ENCODE measurements around the gene LRIG3. TPM values are rescaled to one million over a fixed set of nuclear protein-coding genes. Genes with fewer than 3 reads are reported as not detected.

Gene LRIG3, protein sequence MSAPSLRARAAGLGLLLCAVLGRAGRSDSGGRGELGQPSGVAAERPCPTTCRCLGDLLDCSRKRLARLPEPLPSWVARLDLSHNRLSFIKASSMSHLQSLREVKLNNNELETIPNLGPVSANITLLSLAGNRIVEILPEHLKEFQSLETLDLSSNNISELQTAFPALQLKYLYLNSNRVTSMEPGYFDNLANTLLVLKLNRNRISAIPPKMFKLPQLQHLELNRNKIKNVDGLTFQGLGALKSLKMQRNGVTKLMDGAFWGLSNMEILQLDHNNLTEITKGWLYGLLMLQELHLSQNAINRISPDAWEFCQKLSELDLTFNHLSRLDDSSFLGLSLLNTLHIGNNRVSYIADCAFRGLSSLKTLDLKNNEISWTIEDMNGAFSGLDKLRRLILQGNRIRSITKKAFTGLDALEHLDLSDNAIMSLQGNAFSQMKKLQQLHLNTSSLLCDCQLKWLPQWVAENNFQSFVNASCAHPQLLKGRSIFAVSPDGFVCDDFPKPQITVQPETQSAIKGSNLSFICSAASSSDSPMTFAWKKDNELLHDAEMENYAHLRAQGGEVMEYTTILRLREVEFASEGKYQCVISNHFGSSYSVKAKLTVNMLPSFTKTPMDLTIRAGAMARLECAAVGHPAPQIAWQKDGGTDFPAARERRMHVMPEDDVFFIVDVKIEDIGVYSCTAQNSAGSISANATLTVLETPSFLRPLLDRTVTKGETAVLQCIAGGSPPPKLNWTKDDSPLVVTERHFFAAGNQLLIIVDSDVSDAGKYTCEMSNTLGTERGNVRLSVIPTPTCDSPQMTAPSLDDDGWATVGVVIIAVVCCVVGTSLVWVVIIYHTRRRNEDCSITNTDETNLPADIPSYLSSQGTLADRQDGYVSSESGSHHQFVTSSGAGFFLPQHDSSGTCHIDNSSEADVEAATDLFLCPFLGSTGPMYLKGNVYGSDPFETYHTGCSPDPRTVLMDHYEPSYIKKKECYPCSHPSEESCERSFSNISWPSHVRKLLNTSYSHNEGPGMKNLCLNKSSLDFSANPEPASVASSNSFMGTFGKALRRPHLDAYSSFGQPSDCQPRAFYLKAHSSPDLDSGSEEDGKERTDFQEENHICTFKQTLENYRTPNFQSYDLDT
- polyA plus RNA-seq (0.22 and 0.26 TPM in 2 replicates), polyA minus RNA-seq (1.7 and 2.0 TPM in 2 replicates)

DNA sequence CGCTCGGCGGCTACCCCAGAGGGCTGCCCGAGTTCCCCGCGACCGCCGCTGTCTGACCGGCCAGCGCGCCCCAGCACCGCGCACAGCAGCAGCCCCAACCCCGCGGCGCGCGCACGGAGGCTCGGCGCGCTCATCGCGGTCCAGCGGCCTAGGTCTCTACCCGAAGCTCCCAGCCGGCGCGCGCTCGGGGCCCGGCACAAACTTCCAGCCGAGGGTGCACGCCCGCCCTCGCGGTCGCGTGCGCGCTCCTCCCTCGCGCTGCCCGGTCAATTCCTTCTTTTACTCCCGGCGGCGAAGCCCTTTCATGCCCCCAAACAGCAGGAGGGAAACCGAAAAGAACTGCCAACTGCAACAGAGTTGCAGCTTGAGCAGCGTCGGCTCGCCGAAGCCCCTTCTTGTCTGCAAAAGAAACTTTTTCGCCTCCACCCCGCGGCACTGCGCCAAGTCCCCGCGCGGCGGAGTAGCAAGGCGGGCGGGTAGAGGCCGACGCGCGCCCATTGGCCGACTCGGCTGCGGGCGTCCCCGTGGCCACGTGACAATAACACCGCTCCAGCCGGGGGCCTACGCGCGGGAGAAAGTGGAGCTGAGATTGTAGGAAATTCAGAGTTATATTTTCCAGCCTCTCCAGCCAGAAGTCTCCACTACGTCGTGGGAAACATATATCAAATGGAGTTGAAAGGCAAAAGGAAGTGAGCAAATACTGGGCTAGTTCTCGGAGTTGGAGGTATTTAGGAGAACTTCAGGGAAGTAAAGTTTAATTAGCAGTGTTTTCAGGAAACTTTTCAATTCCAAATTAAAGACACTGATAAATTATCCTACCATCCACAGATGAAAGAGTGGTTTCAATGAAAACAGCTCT lies at the start of gene LRIG3:
TSS of gene LRIG3 (minus strand) at position 403 of the 859 bp plus-strand sequence. CDS start at position 134, 269 bp downstream.
- Histone ChIP-seq H3K9ac (ENCODE audit: low read length) (peak within 1 kb of the TSS; percentile 14), H3K36me3 (ENCODE audit: insufficient read depth, low read length) (no peaks in the 10 kb centered on the region), H3K4me3 (ENCODE audit: low read length) (peak within 1 kb of the TSS; percentile 82), H3K27me3 (ENCODE audit: insufficient read depth, low read depth, low read length) (peaks cover 18% of the 10 kb centered on the region), H3K4me2 (ENCODE audit: low read length) (peak within 1 kb of the TSS; percentile 68), H3K9me3 (ENCODE audit: low read length) (no peaks in the 10 kb centered on the region), H3K27ac (ENCODE audit: low read length) (no peak within 1 kb of the TSS), H3K9me2 (ENCODE audit: insufficient read depth, low read length) (no peaks in the 10 kb centered on the region), H4K20me1 (ENCODE audit: insufficient read depth) (no peaks in the 10 kb centered on the region), H3F3A (ENCODE audit: insufficient read depth, low read length, poor library complexity, severe bottlenecking) (no peaks in the 10 kb centered on the region), H2AFZ (ENCODE audit: low read depth, low read length) (no peak within 1 kb of the TSS), H3K79me2 (replicated peaks; ENCODE audit: insufficient read depth, low read length) (peaks cover 10% of the 10 kb centered on the region)
- TF ChIP-seq SMC3 (conservative IDR thresholded peaks at IDR 0.05; ENCODE audit: poor library complexity): peak; percentile 49
- peak; percentile 73 for TF ChIP-seq MXI1 (conservative IDR thresholded peaks at IDR 0.05; ENCODE audit: poor library complexity, severe bottlenecking)
- no peak for TF ChIP-seq POLR2AphosphoS5 (IDR thresholded peaks at IDR 0.05)
- TF ChIP-seq, protein P1, sequence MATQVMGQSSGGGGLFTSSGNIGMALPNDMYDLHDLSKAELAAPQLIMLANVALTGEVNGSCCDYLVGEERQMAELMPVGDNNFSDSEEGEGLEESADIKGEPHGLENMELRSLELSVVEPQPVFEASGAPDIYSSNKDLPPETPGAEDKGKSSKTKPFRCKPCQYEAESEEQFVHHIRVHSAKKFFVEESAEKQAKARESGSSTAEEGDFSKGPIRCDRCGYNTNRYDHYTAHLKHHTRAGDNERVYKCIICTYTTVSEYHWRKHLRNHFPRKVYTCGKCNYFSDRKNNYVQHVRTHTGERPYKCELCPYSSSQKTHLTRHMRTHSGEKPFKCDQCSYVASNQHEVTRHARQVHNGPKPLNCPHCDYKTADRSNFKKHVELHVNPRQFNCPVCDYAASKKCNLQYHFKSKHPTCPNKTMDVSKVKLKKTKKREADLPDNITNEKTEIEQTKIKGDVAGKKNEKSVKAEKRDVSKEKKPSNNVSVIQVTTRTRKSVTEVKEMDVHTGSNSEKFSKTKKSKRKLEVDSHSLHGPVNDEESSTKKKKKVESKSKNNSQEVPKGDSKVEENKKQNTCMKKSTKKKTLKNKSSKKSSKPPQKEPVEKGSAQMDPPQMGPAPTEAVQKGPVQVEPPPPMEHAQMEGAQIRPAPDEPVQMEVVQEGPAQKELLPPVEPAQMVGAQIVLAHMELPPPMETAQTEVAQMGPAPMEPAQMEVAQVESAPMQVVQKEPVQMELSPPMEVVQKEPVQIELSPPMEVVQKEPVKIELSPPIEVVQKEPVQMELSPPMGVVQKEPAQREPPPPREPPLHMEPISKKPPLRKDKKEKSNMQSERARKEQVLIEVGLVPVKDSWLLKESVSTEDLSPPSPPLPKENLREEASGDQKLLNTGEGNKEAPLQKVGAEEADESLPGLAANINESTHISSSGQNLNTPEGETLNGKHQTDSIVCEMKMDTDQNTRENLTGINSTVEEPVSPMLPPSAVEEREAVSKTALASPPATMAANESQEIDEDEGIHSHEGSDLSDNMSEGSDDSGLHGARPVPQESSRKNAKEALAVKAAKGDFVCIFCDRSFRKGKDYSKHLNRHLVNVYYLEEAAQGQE (IDR thresholded peaks at IDR 0.05; ENCODE audit: borderline replicate concordance): no peak
- no peak for TF ChIP-seq TAF1 (IDR thresholded peaks at IDR 0.05; ENCODE audit: low read depth)
- no peak for TF ChIP-seq EP300 (conservative IDR thresholded peaks at IDR 0.05; ENCODE audit: poor library complexity, severe bottlenecking)
- no peak for TF ChIP-seq EZH2 (IDR thresholded peaks at IDR 0.05; ENCODE audit: borderline replicate concordance, insufficient read depth, low read length, poor library complexity, severe bottlenecking)
- TF ChIP-seq, protein P2, sequence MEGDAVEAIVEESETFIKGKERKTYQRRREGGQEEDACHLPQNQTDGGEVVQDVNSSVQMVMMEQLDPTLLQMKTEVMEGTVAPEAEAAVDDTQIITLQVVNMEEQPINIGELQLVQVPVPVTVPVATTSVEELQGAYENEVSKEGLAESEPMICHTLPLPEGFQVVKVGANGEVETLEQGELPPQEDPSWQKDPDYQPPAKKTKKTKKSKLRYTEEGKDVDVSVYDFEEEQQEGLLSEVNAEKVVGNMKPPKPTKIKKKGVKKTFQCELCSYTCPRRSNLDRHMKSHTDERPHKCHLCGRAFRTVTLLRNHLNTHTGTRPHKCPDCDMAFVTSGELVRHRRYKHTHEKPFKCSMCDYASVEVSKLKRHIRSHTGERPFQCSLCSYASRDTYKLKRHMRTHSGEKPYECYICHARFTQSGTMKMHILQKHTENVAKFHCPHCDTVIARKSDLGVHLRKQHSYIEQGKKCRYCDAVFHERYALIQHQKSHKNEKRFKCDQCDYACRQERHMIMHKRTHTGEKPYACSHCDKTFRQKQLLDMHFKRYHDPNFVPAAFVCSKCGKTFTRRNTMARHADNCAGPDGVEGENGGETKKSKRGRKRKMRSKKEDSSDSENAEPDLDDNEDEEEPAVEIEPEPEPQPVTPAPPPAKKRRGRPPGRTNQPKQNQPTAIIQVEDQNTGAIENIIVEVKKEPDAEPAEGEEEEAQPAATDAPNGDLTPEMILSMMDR (IDR thresholded peaks at IDR 0.05; ENCODE audit: poor library complexity, severe bottlenecking): peak; percentile 49
- peak; percentile 13 for TF ChIP-seq RAD21 (conservative IDR thresholded peaks at IDR 0.05)
